Activated naive CD4-positive, alpha-beta T cell treated with anti-CD3 and anti-CD28 coated beads, Interleukin-2, amount 50 U/mL, for 16 hours (primary cell): Measurements from ENCODE around the gene IFNA5.

Source experiments
- DNase-seq: peaks from one replicate; pipeline ENCODE4 v3.0.0-alpha.2; 2020

The IFNA5 gene

GRCh38 chr9:21289848-21290247 is 15.3 kb downstream of the IFNA5 start:
- DNase-seq = no peak

GRCh38 chr9:21287280-21287679 is 17.8 kb downstream of the IFNA5 start:
- DNase-seq = no peak

DNA sequence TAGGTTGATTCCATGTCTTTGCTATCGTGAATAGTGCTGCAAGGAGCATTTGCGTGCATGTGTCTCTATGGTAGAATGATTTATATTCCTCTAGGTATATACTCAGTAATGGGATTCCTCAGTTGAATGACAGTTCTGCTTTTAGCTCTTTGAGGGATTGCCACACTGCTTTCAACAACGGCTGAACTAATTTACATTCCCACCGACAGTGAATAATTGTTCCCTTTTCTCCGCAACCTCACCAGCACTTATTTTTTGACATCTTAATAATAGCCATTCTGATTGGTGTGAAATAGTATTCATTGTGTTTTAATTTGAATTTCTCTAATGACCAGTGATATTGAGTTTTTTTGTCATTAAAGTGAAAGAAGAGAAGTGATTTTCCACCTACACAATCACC is 18.5 kb downstream of the IFNA5 start:
- DNase-seq = no peak

GRCh38 chr9:21286099-21286498 is 19.0 kb downstream of the IFNA5 start:
- no peak for DNase-seq

DNA sequence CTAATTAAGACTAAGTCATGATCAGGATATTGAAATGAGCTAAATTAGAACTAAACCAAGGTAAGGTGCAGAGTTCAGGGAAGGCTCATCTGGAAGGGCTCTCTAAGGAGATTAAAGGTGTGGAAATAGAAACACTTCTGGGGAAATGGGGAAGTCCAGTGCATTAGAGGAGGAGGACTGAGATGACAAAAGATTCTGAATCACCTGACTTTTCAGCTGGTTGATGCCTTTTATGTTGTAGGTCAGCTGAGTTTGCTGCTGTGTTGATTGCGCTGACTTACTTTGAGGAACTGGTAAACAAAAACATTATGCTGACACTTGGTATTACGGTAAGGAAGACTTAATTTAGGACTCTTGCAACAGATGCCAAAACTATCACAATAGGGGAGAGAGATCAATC is 23.8 kb downstream of the IFNA5 start:
- no peak for DNase-seq

- no peak for DNase-seq
Measured at GRCh38 chr9:21268347-21268657, 36.8 kb downstream of the IFNA5 start.

DNA sequence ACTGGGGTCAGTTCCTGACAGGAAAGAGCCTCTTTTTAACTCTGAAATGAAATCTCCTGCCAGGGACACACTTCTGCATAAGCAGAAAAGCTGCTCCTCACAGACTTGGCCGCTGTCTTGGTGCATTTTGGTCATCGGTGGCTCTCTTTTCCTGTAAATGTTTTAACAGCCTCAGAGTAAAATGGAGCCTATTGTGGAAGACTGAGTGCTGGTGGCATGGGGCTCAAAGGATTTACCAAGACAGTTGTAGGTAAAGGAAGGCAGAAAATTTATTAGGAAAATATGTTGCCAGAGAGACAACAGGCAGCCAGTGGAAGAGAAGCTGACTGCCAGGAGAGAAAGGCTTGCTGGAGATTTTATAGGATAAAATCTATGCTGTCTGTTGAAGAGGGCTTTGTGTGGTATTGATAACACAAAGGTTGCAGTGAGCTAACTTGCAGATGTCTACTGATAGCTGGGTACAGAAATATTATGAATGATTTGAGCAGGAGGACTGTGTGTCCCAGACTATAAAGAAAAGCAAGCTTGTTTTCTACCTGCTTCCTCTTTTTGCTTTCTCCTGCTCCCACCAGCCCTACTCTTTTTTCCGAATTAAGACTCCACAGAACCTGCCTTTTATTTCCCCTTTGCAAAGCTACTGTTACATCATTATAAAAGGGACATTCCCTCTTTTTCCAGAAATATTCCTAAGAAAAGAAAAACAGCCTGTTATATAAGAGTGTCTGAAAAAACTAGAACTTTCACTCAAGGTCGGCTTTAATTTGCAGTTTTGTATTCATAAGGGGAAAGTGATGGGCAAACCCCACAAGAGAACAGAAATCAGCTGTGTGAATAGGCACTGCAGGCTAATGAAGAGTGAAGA is 37.4 kb downstream of the IFNA5 start:
- DNase-seq = no peak

GRCh38 chr9:21266733-21267484 is 38.2 kb downstream of the IFNA5 start:
- DNase-seq = no peak

DNA sequence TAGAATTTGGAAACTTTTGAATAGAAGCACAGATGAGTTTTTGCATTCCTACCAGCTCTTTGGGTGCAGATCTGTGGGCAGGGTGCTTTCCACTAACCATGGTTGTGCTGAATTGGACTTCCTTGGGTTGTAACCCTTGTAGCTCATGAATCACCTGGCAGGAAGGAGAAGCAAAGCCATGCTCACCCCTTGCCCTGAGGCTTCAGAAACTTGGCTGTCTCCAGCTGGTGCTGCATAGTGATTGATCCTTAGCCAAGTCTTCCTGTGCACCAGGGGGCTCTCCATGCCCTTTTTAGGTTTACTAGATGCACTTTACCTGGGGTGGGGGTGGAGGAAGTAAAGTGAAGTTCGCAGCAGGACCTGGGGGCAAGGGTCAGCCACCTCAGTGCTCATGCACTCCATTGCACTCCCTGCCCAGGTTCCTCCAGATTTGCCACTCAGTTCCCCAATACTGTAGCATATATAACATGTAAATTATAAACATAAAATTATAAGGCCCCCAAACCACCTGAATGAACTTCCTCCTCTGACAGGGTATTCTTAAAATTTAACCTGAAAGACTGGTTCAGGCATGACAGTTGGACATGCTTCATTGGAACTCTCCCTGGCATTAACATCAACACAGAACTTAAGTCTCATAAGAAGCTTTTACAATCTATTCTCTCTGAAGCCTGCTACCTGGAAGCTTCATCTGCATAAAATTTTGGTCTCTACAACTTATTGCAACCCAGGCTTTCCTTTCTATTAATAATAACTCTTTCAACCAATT is 39.5 kb downstream of the IFNA5 start:
- no peak for DNase-seq

DNA sequence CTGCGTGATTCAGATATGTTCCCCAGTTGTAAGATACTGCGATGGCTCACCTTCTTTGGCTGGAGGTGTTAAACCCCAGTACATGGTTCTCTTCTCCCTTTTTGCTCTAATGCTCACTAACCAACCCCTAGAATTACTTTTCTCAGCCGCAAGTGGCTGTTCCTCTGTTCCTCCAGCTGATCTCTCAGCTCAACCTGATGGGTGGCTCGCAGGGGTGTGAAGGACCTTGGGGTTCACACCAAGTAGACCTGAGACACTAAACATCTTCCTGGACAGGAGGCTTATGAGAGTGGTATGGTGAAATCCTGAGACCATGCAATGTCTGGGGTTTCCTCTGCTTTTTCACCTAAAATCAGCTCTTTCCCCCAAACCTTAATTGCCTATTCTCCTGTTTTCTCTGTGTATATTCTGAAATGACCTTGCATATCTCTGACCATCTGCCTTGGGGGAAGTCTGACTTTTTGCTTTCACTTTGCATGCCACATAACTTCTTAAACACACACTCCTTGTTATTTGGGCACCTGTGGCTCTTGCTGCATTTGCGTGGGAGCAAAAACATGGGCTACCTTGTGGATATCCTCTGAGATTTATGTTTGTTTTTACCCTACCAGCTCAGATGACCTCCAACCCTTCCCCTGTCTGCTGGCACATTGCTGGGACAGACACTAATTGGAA is 49.4 kb downstream of the IFNA5 start:
- no peak for DNase-seq
